Activated T-cell treated with anti-CD3 and anti-CD28 coated beads, Interleukin-2, amount 50 U/mL, for 72 hours (primary cell): Measurements from ENCODE around the gene RRAD. TPM values are rescaled to one million over a fixed set of nuclear protein-coding genes. Genes with fewer than 3 reads are reported as not detected.
A peak's percentile ranks its signal among the peaks of the same experiment; 100 is the strongest.

Source experiments
- ATAC-seq, 2 donors: fragments of 150-1000 bp; cut with Tn5 transposase; replicated peaks in 1 of 2; 2 replicates each; pipeline ENCODE4 v1.10.0; 2021; ENCODE audit warnings: moderate library complexity in 2 of 2, mild to moderate bottlenecking in 1 of 2
- DNase-seq, 2 donors: peaks; one replicate each; pipeline ENCODE4 v3.0.0; 2021 to 2022; ENCODE audit warnings: mixed read lengths in 1 of 2
- H3K27ac Mint-ChIP-seq: one replicate; pipeline ENCODE4 v1.8.0; 2022; ENCODE audit warnings: mild to moderate bottlenecking, moderate library complexity, mixed read lengths
- H3K27me3 Mint-ChIP-seq: one replicate; pipeline ENCODE4 v1.8.0; 2022; ENCODE audit warnings: low read depth, mixed read lengths
- H3K36me3 Mint-ChIP-seq, 2 donors: one replicate each; pipeline ENCODE4 v1.8.0; 2022; ENCODE audit warnings: mixed read lengths in 2 of 2, mild to moderate bottlenecking in 1 of 2; ENCODE audit not compliant: insufficient read depth in 2 of 2
- H3K4me1 Mint-ChIP-seq: one replicate; pipeline ENCODE4 v1.8.0; 2022; ENCODE audit warnings: low read depth, mixed read lengths
- H3K4me3 Mint-ChIP-seq, 2 donors: one replicate each; pipeline ENCODE4 v1.8.0; 2022; ENCODE audit warnings: mild to moderate bottlenecking in 2 of 2, mixed read lengths in 2 of 2, moderate library complexity in 2 of 2
- H3K9me3 Mint-ChIP-seq, 2 donors: one replicate each; pipeline ENCODE4 v1.8.0; 2022; ENCODE audit warnings: mixed read lengths in 2 of 2
- total RNA-seq, 2 donors: library from RNA; stranded (reverse); gene quantifications; one replicate each; pipeline ENCODE4 v1.2.3, GENCODE V29; 2022

Gene RRAD
- total RNA-seq, 2 donors from 2014 or later: 1.6 to 3.1 TPM

DNA sequence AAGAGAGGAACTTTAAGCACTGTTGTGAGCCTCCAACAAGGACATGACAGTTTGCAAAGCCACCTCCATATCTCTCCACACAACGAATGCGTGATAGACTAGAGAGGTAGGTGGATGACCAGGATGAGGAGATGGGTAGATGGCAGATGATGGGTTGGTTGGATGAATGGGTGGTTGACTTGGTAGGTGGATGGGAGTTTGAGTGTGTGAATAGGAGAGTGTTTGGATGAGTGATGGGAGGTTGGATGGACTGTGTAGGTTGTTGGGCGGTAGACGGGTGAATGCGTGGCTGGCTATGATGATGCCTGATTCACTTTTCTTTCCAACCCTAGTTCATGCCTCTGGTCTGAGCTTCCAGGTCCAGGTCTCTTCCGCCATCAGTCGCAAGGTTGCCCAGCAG is 10.8 kb downstream of the RRAD start:
- DNase-seq: no peak
- no peaks in the 10 kb centered on the region for H3K9me3 Mint-ChIP-seq
- H3K27ac Mint-ChIP-seq: no peak overlapping the region
- H3K27me3 Mint-ChIP-seq: no peaks in the 10 kb centered on the region
- H3K4me3 Mint-ChIP-seq: no peak overlapping the region
- ATAC-seq: no peak
- no peaks in the 10 kb centered on the region for H3K4me1 Mint-ChIP-seq
- H3K36me3 Mint-ChIP-seq: no peaks in the 10 kb centered on the region

DNA sequence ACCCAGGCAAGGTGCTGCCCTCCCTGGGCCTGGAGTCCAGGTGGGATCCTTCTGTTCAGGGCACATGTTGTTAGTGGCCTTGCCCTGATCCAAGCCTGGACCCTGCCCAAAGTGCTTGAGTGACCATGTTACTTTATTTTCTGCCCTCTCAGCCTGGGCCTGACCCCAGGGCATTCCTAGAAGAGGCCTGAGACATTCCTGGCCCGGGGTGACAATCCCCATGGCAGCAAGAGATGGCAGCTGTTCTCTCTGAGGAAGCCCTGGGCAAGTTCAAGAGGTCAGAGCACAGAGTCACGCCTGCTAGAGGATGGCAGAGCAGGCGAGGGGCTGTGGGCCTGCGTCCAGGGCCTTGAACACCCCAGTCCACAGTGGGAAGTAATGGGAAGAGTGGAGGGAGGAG is 11.6 kb downstream of the RRAD start:
- Mint-ChIP-seq H3K27ac (no peak overlapping the region), H3K27me3 (no peaks in the 10 kb centered on the region), H3K36me3 (no peaks in the 10 kb centered on the region), H3K4me3 (no peak overlapping the region), H3K4me1 (no peaks in the 10 kb centered on the region), H3K9me3 (no peaks in the 10 kb centered on the region)
- no peak for ATAC-seq
- DNase-seq: no peak

GRCh38 chr16:66913081-66913480 is 12.3 kb downstream of the RRAD start:
- Mint-ChIP-seq H3K9me3 (no peaks in the 10 kb centered on the region), H3K4me1 (no peaks in the 10 kb centered on the region), H3K27me3 (no peaks in the 10 kb centered on the region), H3K36me3 (no peaks in the 10 kb centered on the region), H3K4me3 (no peak overlapping the region), H3K27ac (no peak overlapping the region)
- DNase-seq (no peak), ATAC-seq (no peak)

GRCh38 chr16:66911801-66912200 is 13.5 kb downstream of the RRAD start:
- DNase-seq (no peak), ATAC-seq (no peak)
- Mint-ChIP-seq H3K4me3 (no peak overlapping the region), H3K27ac (no peak overlapping the region), H3K27me3 (no peaks in the 10 kb centered on the region), H3K9me3 (no peaks in the 10 kb centered on the region), H3K4me1 (no peaks in the 10 kb centered on the region), H3K36me3 (no peaks in the 10 kb centered on the region)

- Mint-ChIP-seq H3K4me1 (peaks cover 5% of the 10 kb centered on the region), H3K36me3 (no peaks in the 10 kb centered on the region), H3K27ac (no peak overlapping the region), H3K9me3 (no peaks in the 10 kb centered on the region), H3K4me3 (no peak overlapping the region), H3K27me3 (no peaks in the 10 kb centered on the region)
- ATAC-seq (peak in 1 of 2 donors; percentile 13), DNase-seq (no peak)
These were observed 14.2 kb downstream of the RRAD start for GRCh38 chr16:66911112-66911511.

DNA sequence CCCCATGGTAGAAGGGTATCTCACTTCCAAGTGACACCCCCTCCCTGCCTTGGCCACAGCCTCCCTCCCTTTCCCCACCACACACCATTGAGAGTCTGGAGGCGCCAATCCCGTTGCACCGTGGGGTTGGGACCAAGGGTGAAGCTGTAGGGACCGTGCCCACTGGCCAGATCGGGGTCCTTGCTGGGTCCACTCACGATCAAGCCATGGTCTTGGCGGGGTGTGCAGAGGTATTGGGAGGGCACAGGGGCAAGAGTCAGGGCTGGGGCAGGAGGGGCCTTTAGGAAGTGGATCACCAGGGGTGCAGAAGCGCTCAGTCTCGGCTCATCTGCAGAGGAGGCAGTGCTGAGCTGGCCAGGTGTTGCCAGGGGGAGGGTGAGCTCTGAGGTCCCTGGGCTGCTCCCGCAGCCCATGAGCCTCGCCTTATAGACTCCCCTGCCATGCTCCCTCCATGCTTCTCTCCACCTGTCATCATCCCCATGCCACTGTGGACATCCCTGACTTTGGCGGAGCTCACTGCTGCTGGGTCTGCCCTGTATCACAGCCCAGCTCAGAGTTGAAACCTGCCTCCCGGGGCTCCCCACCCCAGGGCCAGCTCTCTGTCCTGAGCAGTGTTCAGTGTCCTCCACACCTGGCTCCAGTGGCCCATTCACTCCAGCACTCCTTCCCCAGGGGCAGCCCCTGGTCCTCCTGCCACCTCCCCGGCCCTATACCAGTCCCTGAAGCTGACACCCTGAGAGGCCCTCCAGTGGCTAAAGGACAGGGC is 15.0 kb downstream of the RRAD start:
- H3K4me3 Mint-ChIP-seq: no peak overlapping the region
- peaks cover 11% of the 10 kb centered on the region for H3K4me1 Mint-ChIP-seq
- no peaks in the 10 kb centered on the region for H3K9me3 Mint-ChIP-seq
- ATAC-seq (peak in 1 of 2 donors; percentile 2), DNase-seq (no peak)
- no peaks in the 10 kb centered on the region for H3K36me3 Mint-ChIP-seq
- H3K27me3 Mint-ChIP-seq: no peaks in the 10 kb centered on the region
- no peak overlapping the region for H3K27ac Mint-ChIP-seq

DNA sequence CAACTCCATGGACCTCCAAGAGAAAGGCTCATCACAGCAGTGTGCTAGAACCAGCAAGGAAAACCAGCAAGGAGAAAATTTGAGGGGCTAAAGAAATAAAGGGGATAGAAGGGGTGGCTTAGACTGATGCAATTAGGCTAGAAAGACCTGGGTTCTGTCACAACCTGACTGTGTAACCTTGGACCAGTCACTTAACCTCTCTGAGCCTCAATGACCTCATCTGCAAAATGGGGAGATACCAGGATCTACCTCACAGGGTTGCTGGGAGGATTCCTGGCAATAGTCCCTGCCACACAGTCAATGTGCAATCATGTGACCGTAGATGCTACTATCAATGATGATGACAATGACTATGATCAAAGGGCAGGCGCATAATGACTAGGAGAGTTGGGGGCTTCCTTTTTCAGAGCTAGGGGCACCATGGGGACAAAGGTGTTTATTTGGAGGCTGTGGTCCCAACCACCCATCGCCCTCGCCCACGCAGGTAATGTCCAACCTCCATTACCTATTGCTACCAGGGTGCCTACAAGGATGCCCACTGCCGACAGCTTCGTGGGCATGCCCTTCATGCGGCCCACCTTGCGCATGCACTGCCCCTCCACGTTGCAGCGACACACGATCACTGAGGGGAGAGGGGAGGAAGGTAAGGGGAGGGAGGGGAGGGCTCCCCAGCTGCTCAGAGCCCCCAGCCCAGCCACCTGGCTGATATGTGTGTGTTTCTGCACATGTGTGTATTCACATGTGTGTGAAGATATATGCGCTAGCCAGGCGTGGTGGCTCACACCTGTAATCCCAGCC is 16.4 kb downstream of the RRAD start:
- Mint-ChIP-seq H3K9me3 (no peaks in the 10 kb centered on the region), H3K36me3 (no peaks in the 10 kb centered on the region), H3K27me3 (no peaks in the 10 kb centered on the region), H3K4me1 (peaks cover 11% of the 10 kb centered on the region), H3K27ac (no peak overlapping the region), H3K4me3 (no peak overlapping the region)
- ATAC-seq (no peak), DNase-seq (no peak)

GRCh38 chr16:66908116-66908515 is 17.2 kb downstream of the RRAD start:
- H3K36me3 Mint-ChIP-seq: no peaks in the 10 kb centered on the region
- H3K27me3 Mint-ChIP-seq: no peaks in the 10 kb centered on the region
- no peak for ATAC-seq
- H3K4me3 Mint-ChIP-seq: no peak overlapping the region
- H3K4me1 Mint-ChIP-seq: peaks cover 11% of the 10 kb centered on the region
- H3K27ac Mint-ChIP-seq: no peak overlapping the region
- no peak for DNase-seq
- H3K9me3 Mint-ChIP-seq: no peaks in the 10 kb centered on the region

GRCh38 chr16:66906916-66907836 is 18.2 kb downstream of the RRAD start:
- ATAC-seq (no peak), DNase-seq (no peak)
- no peaks in the 10 kb centered on the region for H3K36me3 Mint-ChIP-seq
- no peak overlapping the region for H3K27ac Mint-ChIP-seq
- no peak overlapping the region for H3K4me3 Mint-ChIP-seq
- H3K4me1 Mint-ChIP-seq: peaks cover 11% of the 10 kb centered on the region
- H3K27me3 Mint-ChIP-seq: no peaks in the 10 kb centered on the region
- no peaks in the 10 kb centered on the region for H3K9me3 Mint-ChIP-seq

GRCh38 chr16:66905633-66906539 is 19.4 kb downstream of the RRAD start:
- Mint-ChIP-seq H3K27ac (no peak overlapping the region), H3K4me1 (peaks cover 11% of the 10 kb centered on the region), H3K9me3 (no peaks in the 10 kb centered on the region), H3K4me3 (no peak overlapping the region), H3K36me3 (no peaks in the 10 kb centered on the region), H3K27me3 (no peaks in the 10 kb centered on the region)
- ATAC-seq: peak; percentile 46 to 54
- DNase-seq: peak; percentile 26 to 40

DNA sequence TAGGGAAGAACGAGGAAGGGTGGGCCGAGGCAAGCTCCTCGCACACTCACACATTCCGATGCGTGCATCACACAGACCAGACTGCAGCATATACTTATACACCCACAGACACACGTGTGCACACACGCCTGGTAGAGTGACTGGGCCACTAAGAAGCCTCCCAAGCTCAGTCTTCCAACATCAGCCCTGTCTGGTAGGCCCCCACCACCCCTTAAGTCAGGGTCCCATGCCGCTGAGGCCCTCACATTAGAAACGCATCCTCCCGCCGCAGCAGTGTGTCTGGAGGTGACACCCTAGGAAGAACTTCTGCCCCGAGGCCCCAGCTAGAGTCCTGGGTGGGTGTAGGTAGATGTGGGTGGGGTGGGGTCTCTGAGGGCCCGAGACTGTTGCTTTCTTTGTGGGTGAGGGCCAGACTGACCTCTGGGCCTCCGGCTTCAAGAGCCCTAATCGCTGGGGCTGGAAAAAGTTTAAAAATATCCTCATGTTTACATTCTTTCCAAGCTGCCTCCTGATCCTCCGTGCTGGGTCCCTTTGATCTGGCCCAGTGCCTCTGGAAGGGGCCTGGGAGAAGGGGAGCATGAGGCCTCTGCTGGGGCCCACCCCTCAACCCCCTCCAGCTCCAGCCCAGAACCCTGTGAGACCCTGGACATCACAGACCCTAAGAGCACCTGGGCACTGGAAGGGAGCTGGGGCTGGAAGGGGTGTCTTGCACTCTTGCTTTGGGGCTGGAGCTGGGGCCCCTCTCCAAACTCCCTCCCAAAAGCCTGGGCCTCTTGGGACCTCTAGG is 20.3 kb downstream of the RRAD start:
- peaks cover 11% of the 10 kb centered on the region for H3K4me1 Mint-ChIP-seq
- no peaks in the 10 kb centered on the region for H3K9me3 Mint-ChIP-seq
- no peak overlapping the region for H3K27ac Mint-ChIP-seq
- H3K4me3 Mint-ChIP-seq: no peak overlapping the region
- no peak for DNase-seq
- H3K36me3 Mint-ChIP-seq: no peaks in the 10 kb centered on the region
- ATAC-seq: no peak
- no peaks in the 10 kb centered on the region for H3K27me3 Mint-ChIP-seq

GRCh38 chr16:66904428-66904845 is 20.9 kb downstream of the RRAD start:
- ATAC-seq (no peak), DNase-seq (no peak)
- Mint-ChIP-seq H3K9me3 (no peaks in the 10 kb centered on the region), H3K27ac (no peak overlapping the region), H3K27me3 (no peaks in the 10 kb centered on the region), H3K4me3 (no peak overlapping the region), H3K36me3 (no peaks in the 10 kb centered on the region), H3K4me1 (peaks cover 11% of the 10 kb centered on the region)
